Muscle layer of colon (tissue), 2 donors: ENCODE results near the gene TMEM106C.
A peak's percentile ranks its signal among the peaks of the same experiment; 100 is the strongest.

ENCODE experiments used
- H3K27ac ChIP-seq: one replicate; pipeline ENCODE4 v1.7.0; 2013; ENCODE audit warnings: low read depth, mild to moderate bottlenecking, low read length, moderate library complexity
- H3K27me3 ChIP-seq, 2 donors: one replicate each; pipeline ENCODE4 v1.7.0; 2013; ENCODE audit warnings: low read length in 2 of 2, mild to moderate bottlenecking in 2 of 2; ENCODE audit not compliant: insufficient read depth in 2 of 2, control insufficient read depth in 1 of 2
- H3K36me3 ChIP-seq: one replicate; pipeline ENCODE4 v1.7.0; 2013; ENCODE audit warnings: mild to moderate bottlenecking, low read length; ENCODE audit not compliant: insufficient read depth
- H3K4me1 ChIP-seq: one replicate; pipeline ENCODE4 v1.7.0; 2013; ENCODE audit warnings: mild to moderate bottlenecking, low read length; ENCODE audit not compliant: insufficient read depth
- H3K4me3 ChIP-seq, 2 donors: one replicate each; pipeline ENCODE4 v1.7.0; 2013; ENCODE audit warnings: low read length in 2 of 2, low read depth in 1 of 2, mild to moderate bottlenecking in 1 of 2, moderate library complexity in 1 of 2
- H3K9ac ChIP-seq: one replicate; pipeline ENCODE4 v1.7.0; 2013; ENCODE audit warnings: low read length
- H3K9me3 ChIP-seq: one replicate; pipeline ENCODE4 v1.7.0; 2013; ENCODE audit warnings: mild to moderate bottlenecking, low read length
- donor health status: abdominal sarcoma.
- donor health status: Adenocarcinoma of cecum.

TMEM106C gene, protein sequence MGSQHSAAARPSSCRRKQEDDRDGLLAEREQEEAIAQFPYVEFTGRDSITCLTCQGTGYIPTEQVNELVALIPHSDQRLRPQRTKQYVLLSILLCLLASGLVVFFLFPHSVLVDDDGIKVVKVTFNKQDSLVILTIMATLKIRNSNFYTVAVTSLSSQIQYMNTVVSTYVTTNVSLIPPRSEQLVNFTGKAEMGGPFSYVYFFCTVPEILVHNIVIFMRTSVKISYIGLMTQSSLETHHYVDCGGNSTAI

DNA sequence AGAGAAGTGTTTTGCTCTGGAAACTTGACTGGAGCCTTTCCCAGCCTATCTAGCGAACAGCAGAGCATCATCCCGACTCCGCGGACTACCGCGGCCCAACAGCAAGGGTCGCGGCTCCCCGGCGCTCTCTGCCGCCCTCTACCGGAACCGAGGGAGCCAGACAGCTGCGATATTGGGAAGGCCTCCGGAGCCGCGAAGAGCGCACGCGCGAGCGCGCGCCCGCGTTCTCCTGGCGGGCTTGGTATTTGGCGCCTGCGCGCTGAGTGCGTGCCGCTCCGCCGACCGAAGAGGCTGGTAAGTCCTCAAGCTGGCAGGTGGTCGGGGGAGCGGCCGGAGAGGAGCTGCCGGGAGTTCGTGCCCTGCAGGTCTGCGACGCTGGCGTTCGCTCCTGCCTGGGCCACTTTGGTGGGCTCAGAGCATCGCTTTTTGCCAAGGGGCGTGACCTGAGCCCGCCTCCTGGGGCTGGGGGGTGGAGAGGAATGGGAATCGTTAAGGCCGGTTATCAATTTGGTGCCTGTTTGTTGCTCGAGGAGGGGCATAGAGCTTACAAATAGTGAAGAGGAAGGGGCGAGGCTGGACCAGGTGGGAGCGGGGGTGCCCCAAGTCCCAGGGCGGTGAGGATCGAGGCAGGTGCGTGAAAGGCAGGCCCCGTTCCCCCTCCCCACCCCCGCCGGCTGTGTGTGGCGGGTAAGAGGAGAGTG lies at the start of gene TMEM106C:
Gene TMEM106C (plus strand): TSS at position 257 of the 701 bp plus-strand sequence. CDS start 641 bp downstream, outside the sequence.
- Histone ChIP-seq H3K27ac (peak within 1 kb of the TSS; percentile 71), H3K36me3 (peaks cover 25% of the 10 kb centered on the region), H3K9ac (peak within 1 kb of the TSS; percentile 59), H3K4me1 (peaks cover 22% of the 10 kb centered on the region), H3K4me3 (peak within 1 kb of the TSS; percentile 85 to 88), H3K9me3 (no peaks in the 10 kb centered on the region), H3K27me3 (no peaks in the 10 kb centered on the region)

DNA sequence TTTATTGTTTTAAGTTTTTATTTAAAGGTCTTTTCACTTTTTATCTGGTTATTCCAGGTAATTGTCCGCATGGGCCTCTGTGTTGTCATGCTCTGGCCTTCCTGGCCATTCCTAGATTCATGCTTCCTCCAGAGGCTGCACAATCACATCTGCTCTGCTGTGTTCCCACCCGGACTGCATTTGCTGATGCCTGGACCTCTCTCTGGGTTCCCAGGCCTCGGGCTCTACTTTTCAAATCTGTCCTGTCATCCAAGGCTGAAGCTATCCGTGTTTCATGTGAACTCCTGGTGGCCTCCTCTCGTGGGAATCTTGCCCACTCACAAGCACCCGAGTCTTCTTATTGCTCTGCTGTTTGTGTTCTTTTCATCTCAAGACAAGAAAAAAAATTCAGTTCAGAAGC lies 42.5 kb upstream of the TMEM106C start:
- no peaks in the 10 kb centered on the region for H3K9me3 ChIP-seq
- no peak overlapping the region for H3K4me3 ChIP-seq
- H3K27me3 ChIP-seq: no peaks in the 10 kb centered on the region
- H3K36me3 ChIP-seq: no peaks in the 10 kb centered on the region
- H3K4me1 ChIP-seq: no peaks in the 10 kb centered on the region
- H3K9ac ChIP-seq: no peak overlapping the region
- no peak overlapping the region for H3K27ac ChIP-seq

DNA sequence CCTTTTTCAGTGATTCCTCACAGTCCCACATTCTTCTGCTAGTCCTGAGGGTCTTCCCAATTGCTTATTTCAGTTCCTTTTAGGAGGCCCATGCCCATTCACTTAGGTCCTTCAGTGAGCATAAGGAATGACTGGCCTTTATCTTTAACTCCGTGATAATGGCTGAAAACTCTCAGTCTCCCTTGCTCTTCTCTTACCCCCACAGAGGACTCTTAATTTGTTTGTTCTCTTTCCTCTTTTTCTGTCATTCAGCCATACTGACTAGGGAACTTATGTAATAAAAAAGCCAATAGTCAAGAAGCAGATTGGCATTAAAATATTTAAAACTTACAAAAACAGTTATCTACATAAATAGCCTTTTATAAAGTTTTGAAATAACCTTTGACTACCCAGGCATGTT lies 41.5 kb upstream of the TMEM106C start:
- Histone ChIP-seq H3K9me3 (no peaks in the 10 kb centered on the region), H3K4me3 (no peak overlapping the region), H3K36me3 (no peaks in the 10 kb centered on the region), H3K4me1 (no peaks in the 10 kb centered on the region), H3K27ac (no peak overlapping the region), H3K27me3 (no peaks in the 10 kb centered on the region), H3K9ac (no peak overlapping the region)

DNA sequence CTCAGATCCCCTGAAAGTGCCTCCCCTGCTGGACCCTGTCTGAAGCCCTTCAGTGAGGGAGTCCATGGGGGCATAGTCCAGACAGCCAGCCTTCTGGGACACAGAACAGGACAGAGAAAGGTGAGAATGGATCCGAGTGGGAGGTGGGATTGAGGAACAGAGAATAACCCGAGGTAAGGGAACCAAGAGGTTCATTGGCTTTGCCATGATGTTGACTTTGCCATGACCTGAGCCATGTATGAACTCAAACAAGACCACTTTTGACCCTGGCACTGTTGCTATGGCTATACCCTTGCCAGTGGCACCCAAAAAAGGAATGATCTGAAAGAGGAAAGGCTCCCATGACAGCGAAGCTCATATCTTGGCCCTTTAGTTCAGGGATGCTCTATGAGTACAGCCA lies 36.0 kb upstream of the TMEM106C start:
- Histone ChIP-seq H3K27ac (no peak overlapping the region), H3K4me1 (no peaks in the 10 kb centered on the region), H3K36me3 (no peaks in the 10 kb centered on the region), H3K4me3 (no peak overlapping the region), H3K9me3 (no peaks in the 10 kb centered on the region), H3K27me3 (no peaks in the 10 kb centered on the region), H3K9ac (no peak overlapping the region)

DNA sequence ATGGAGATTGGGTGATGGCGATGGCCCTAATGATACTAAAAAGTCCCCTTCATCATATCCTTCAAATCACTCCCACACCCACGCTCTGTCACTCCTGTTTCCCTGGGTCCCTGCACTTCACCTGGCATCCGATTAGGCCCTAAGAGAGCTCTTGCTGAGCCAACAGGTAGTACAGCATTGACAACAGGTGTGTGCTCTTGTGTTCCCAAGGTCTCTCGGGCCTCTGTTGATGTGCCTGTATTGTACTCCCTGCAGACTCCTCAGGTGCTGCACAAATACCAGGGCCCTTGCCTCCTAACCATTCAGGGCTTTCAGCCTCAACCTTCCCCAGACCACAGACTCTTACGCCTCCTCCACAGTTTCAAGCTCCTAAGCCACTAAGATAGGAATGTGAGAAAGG lies 32.8 kb upstream of the TMEM106C start:
- Histone ChIP-seq H3K27ac (no peak overlapping the region), H3K4me3 (no peak overlapping the region), H3K36me3 (no peaks in the 10 kb centered on the region), H3K27me3 (no peaks in the 10 kb centered on the region), H3K9ac (no peak overlapping the region), H3K4me1 (peaks cover 7% of the 10 kb centered on the region), H3K9me3 (no peaks in the 10 kb centered on the region)

DNA sequence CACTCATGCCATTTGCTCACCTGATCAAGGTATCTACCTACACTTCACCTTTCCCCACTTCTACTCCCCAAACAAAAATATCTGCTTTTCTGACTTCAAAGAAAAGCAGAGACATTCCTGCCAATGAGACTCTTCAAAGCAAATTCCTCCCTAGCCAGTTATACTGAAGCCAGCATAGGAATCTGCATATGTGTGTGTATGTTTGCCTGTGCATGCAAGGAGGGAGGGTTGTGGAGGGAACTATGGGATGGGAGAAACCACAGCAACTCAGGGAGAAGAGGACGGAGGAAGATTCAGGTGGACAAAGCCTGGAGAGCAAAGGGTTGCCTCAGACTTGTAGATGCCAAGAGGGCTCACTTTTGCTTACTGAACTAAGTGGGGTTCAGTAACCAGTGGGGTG lies 32.2 kb upstream of the TMEM106C start:
- Histone ChIP-seq H3K4me1 (peaks cover 7% of the 10 kb centered on the region), H3K9ac (no peak overlapping the region), H3K9me3 (no peaks in the 10 kb centered on the region), H3K4me3 (no peak overlapping the region), H3K36me3 (no peaks in the 10 kb centered on the region), H3K27ac (no peak overlapping the region), H3K27me3 (no peaks in the 10 kb centered on the region)

DNA sequence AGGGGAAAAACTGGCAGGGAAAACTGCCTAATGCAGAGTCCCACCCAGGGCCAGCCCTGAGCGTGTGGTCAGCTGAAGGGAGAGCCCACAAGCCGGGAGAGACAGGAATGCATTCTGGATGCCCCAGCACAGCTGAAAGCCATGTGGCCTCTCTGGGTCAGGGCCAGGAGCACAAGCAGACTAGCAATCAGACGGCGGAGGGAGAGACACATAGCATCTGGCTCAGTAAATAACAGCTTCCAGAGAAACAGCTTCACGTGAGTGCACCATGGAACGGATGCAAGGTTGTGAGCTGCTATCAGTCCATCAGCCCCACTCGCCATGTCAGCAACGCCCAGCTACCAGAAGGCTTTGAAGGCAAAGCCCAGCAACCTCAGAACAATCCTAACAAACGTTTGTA lies 28.2 kb upstream of the TMEM106C start:
- H3K9ac ChIP-seq: no peak overlapping the region
- H3K27ac ChIP-seq: no peak overlapping the region
- no peak overlapping the region for H3K4me3 ChIP-seq
- no peaks in the 10 kb centered on the region for H3K36me3 ChIP-seq
- H3K9me3 ChIP-seq: no peaks in the 10 kb centered on the region
- H3K4me1 ChIP-seq: peaks cover 7% of the 10 kb centered on the region
- no peaks in the 10 kb centered on the region for H3K27me3 ChIP-seq

DNA sequence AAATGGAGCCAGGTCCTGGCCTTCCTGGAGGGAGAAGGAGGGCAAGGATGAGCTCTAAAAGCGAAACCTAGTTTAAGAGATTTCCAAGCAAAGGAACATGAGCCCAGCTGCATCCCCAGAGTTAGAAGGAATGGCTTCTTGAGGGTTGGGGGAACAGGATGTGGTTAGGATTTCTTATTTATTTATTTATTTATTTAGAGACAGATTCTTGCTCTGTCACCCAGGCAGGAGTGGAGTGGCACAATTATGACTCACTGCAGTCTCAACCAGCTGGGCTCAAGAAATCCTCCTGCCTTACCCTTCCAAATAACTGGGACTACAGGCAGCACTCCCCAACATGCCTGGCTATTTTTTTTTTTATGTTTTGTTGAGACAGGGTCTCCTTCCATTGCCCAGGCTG lies 25.3 kb upstream of the TMEM106C start:
- Histone ChIP-seq H3K36me3 (no peaks in the 10 kb centered on the region), H3K27me3 (peaks cover 0 to 19% of the 10 kb centered on the region in 2 donors), H3K9me3 (no peaks in the 10 kb centered on the region), H3K4me3 (no peak overlapping the region), H3K9ac (no peak overlapping the region), H3K27ac (no peak overlapping the region), H3K4me1 (peaks cover 7% of the 10 kb centered on the region)

DNA sequence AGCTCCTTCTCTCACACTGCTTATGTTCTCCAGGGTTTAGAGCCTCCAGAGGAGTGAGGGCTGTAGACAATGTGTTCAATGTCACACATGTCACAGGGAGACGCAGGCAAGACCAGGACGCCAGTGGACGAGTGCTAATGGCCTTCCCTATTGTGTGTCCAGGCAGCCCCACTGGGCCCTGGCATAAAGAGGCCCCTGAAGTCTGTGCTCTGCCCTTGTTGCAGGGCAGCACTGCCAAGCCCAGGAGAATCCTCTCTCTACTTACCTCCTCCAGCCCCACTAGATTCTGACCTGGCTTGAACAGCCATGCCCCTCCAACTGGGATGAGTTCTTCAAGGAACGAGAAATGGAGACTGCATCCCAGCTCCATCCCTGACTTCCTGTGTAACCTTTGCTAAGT lies 24.8 kb upstream of the TMEM106C start:
- Histone ChIP-seq H3K9ac (no peak overlapping the region), H3K27ac (no peak overlapping the region), H3K4me3 (no peak overlapping the region), H3K9me3 (no peaks in the 10 kb centered on the region), H3K36me3 (no peaks in the 10 kb centered on the region), H3K27me3 (peaks cover 0 to 23% of the 10 kb centered on the region in 2 donors), H3K4me1 (peaks cover 7% of the 10 kb centered on the region)

DNA sequence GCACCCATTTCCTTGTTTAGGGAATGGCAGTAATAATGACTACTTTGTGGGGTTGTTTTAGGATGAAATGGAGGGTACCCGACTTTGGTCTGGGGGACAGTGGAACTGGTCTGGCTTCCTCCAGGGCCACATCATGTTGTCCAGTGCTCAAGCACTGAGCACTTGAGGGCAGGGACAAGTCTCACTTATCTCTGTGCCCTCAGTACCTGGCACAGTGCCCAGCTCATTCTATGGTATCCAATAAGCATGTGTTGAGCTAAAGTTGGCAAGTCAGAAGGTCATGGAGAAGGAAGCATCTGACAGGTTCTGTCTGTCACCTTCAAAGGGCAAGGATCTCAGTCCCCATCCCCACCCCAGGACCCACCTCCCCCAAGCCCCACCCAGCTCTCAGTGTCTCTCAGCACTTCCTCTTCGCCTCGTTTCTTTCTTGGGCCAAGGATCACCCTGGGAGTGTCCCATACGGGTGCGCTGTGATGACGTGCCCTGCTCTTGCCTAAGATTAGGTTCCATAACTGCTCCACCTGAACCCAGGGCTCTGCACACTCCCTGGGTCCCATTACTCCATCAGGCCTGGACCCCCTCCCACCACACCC lies 24.3 kb upstream of the TMEM106C start:
- Histone ChIP-seq H3K9ac (no peak overlapping the region), H3K27me3 (peaks cover 0 to 23% of the 10 kb centered on the region in 2 donors), H3K36me3 (no peaks in the 10 kb centered on the region), H3K9me3 (no peaks in the 10 kb centered on the region), H3K27ac (no peak overlapping the region), H3K4me1 (peaks cover 7% of the 10 kb centered on the region), H3K4me3 (no peak overlapping the region)

DNA sequence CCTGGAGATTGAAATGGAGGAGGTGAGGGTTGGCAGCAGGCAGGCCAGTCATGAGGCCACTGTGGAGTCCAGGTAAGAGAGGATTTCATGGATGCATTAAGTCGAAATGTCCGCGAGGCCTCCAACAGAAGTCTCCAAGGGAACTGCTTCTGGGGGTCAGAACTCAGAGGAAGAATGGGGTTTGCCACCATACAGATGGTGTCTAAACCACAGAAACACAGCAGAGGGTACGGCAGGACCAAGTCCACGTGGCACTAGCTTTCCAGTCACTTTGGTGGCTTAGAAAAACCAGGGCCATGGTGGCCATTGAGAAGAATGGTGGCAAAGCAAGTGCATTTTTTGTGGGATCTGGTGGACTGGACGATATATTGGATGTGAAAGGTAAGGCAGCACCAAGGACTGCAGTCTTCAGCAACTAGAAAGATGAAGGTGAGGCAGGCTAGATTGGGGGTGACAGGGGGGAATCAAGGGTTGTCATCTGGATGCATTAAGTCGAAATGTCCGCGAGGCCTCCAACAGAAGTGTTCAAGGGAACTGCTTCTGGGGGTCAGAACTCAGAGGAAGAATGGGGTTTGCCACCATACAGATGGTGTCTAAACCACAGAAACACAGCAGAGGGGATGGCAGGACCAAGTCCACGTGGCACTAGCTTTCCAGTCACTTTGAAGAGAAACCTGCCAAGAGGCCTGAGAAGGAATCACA lies 22.5 kb upstream of the TMEM106C start:
- Histone ChIP-seq H3K27ac (no peak overlapping the region), H3K27me3 (peaks cover 0 to 23% of the 10 kb centered on the region in 2 donors), H3K4me3 (no peak overlapping the region), H3K4me1 (no peaks in the 10 kb centered on the region), H3K9me3 (no peaks in the 10 kb centered on the region), H3K36me3 (no peaks in the 10 kb centered on the region), H3K9ac (no peak overlapping the region)
